ENCODE measurements around the gene HYCC1.

Gene HYCC1

DNA sequence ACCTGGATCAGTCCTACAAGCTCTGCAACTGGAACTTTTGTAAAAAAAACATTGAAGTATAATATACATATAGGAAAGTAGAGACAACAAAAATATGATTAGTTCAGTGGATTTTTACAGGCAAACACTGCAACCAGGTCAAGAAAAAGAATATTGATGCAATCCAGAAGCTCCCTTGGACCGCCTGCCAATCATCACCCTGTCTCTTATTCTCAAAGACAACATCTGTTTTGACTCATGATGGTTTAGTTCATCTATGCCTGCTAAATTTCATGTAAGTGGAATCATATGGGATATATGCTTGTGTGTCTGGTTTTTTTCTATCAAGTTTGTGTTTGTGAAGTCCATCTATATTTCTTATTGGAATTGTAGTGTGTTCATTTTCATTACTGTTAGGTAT, 7.7 kb upstream of the HYCC1 start:
- H3K27ac ChIP-seq, result no peak overlapping the region
- TF ChIP-seq CTCF (conservative IDR thresholded peaks at IDR 0.05) (no peak), ZFX (IDR thresholded peaks at IDR 0.05) (no peak)

DNA sequence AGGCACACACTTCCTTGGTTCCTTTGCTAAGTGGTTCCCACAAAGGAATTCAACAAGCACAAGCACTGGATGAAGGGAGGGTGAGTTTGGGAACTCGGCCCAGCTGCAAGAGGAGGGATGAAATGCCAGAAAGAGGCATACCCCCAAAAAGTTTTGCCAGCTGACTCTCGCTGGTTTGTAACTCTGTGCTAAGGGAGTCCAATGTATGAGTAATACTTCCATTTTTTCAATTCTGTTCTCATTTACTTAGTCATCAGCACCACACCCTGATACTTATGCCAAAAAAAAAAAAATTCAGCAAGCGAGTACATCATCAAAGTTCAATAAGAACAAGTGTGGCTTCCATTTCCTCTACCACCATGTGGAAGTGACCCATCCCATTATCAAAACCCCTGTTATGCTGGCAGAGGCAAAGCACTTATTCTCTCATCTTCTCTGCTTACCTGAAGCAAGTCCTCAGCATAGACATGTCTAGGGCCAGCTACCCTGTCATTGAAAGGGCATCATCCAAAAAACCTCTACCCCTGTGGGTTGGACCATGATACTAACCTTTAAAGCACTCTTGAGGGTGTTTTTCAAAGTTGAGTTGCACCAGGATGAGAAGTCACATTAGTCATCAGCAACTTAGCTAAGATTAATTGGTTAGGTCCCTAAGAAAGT, 6.9 kb upstream of the HYCC1 start:
- TF ChIP-seq CTCF (conservative IDR thresholded peaks at IDR 0.05) (no peak), ZFX (IDR thresholded peaks at IDR 0.05) (no peak)
- H3K27ac ChIP-seq, result no peak overlapping the region

- no peak for TF ChIP-seq CTCF (conservative IDR thresholded peaks at IDR 0.05)
- no peak for TF ChIP-seq ZFX (IDR thresholded peaks at IDR 0.05)
- H3K27ac ChIP-seq, result no peak overlapping the region
These were observed 4.8 kb upstream of the HYCC1 start for GRCh38 chr7:23018750-23019149.

GRCh38 chr7:23017309-23017708, 3.4 kb upstream of the HYCC1 start:
- H3K27ac ChIP-seq, result no peak overlapping the region
- TF ChIP-seq ZFX (IDR thresholded peaks at IDR 0.05) (no peak), CTCF (conservative IDR thresholded peaks at IDR 0.05) (no peak)

DNA sequence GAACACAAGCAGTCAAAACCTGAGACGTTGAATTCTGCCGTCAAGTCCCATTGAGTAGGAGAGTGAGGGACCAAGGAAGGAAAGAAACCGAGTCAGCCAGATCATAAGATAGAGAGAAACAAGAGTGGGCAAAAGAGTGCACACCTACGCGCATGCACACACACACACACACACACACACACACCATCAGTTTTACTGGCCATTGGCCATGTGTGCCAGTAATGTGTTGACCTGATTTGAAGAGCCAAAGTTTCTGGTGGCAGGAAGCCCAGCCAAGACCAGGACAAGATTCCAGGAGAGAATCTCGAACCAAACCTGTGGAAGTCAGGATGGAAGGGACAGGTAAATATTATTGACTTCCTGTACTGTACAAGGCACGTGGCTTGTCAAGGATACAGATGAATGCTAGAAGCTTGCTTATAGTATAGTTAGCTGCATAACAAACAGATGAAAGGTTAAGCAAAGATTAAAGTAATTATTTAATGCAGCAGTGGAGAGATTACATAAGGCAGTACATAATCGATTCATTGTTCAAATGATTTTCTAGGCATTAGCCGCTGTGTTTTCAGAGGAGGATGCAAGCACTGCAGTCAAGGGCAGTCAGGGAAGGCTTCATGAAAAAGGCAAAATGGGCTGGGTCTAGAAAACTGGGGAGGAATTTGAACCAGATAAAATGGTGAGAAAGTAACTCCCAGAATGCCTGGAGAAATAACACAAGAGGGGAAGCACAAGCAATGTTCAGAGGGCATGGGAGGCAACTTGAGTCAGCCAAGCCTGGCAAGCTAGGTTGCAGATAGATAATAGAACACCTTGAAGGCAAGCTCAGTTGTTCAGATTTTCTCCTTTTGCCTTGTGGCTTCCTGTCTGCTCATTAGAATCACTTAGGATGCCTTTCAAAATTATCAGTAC, 2.7 kb upstream of the HYCC1 start:
- no peak overlapping the region; the same call in 1 of the 2 replicates for H3K27ac ChIP-seq
- TF ChIP-seq CTCF (conservative IDR thresholded peaks at IDR 0.05) (no peak), ZFX (IDR thresholded peaks at IDR 0.05) (no peak)

DNA sequence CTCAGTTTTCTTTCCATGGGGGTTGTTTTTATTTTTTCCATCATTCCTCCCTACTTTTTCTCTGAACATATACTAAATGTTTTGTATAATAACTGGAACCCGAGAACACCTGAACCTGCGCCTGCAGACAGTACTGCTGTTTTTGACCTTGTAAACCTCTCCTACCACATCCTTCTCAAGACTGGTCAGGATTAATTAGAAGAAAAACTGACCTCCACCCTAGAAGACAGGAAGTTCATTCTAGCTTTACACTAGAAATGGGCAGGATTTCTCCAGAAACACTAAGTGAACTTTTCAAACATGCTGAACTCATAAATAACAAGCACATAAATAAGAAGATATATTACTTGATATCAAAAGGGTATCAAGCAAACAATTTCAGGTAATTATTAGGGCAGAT, 751 bp upstream of the HYCC1 start:
- no peak overlapping the region for H3K27ac ChIP-seq
- TF ChIP-seq ZFX (IDR thresholded peaks at IDR 0.05) (no peak), CTCF (conservative IDR thresholded peaks at IDR 0.05) (no peak)

All from C4-2B (cell line).